Stimulated activated naive CD8-positive, alpha-beta T cell treated with anti-CD3 and anti-CD28 coated beads, Interleukin-15, amount 100 ng/mL, for 72 hours (primary cell): ENCODE measurements around the gene CLPTM1.
A peak's percentile ranks its signal among the peaks of the same experiment; 100 is the strongest.

ENCODE experiments used
- ATAC-seq: fragments of 150-1000 bp; cut with Tn5 transposase; 2 replicates; pipeline ENCODE4 v1.10.0; 2021; ENCODE audit warnings: mild to moderate bottlenecking, moderate library complexity
- DNase-seq, 2 donors: peaks; one replicate each; pipeline ENCODE4 v3.0.0; 2021 to 2022
- H3K27ac Mint-ChIP-seq, 2 donors: one replicate each; pipeline ENCODE4 v1.8.0; 2022; ENCODE audit warnings: mild to moderate bottlenecking in 2 of 2, mixed read lengths in 2 of 2, moderate library complexity in 2 of 2
- H3K27me3 Mint-ChIP-seq: one replicate; pipeline ENCODE4 v1.8.0; 2022; ENCODE audit warnings: mixed read lengths
- H3K4me1 Mint-ChIP-seq: one replicate; pipeline ENCODE4 v1.8.0; 2022; ENCODE audit warnings: mild to moderate bottlenecking, mixed read lengths
- H3K4me3 Mint-ChIP-seq, 2 donors: one replicate each; pipeline ENCODE4 v1.8.0; 2022; ENCODE audit warnings: mild to moderate bottlenecking in 2 of 2, mixed read lengths in 2 of 2, moderate library complexity in 1 of 2
- H3K9me3 Mint-ChIP-seq, 2 donors: one replicate each; pipeline ENCODE4 v1.8.0; 2022; ENCODE audit warnings: mixed read lengths in 2 of 2

The CLPTM1 gene

DNA sequence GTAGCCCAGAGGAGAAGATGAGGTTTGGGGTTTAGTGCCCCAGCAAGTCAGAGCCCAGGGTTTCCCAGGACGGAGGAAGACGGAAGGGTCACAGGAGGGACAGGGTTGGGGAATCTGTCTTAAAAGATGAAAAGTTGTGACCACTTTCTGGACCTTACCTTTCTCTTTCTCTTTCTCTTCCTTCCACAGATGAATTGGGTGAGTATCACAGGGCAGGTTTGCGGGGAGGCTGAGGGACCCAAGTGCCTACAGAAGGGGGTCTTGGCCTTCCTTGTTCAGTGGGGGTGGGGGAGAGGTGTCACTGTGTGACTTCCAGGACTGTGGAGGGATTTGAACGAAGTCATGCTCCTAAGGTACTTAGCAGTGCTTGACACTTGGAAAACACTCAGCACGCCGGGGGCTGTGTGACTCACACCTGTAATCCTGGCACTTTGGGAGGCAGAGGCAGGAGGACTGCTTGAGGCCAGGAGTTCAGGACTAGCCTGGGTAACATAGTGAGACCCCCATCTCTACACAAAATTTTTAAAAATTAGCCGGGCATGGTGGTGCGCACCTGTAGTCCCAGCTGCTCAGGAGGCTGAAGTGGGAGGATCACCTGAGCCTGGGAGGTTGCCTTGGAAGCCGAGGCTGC lies 54.6 kb downstream of the CLPTM1 start:
- ATAC-seq (no peak), DNase-seq (no peak)
- no peaks in the 10 kb centered on the region for H3K9me3 Mint-ChIP-seq
- no peak overlapping the region for H3K4me3 Mint-ChIP-seq
- H3K27ac Mint-ChIP-seq, result peak overlapping the region in 1 of 2 donors; percentile 88
- H3K27me3 Mint-ChIP-seq, result no peaks in the 10 kb centered on the region
- H3K4me1 Mint-ChIP-seq, result peaks cover 5% of the 10 kb centered on the region

GRCh38 chr19:45010306-45010705 lies 55.1 kb downstream of the CLPTM1 start:
- DNase-seq (no peak), ATAC-seq (no peak)
- H3K27ac Mint-ChIP-seq, result no peak overlapping the region
- peaks cover 5% of the 10 kb centered on the region for H3K4me1 Mint-ChIP-seq
- H3K9me3 Mint-ChIP-seq, result no peaks in the 10 kb centered on the region
- H3K27me3 Mint-ChIP-seq, result no peaks in the 10 kb centered on the region
- H3K4me3 Mint-ChIP-seq, result no peak overlapping the region

DNA sequence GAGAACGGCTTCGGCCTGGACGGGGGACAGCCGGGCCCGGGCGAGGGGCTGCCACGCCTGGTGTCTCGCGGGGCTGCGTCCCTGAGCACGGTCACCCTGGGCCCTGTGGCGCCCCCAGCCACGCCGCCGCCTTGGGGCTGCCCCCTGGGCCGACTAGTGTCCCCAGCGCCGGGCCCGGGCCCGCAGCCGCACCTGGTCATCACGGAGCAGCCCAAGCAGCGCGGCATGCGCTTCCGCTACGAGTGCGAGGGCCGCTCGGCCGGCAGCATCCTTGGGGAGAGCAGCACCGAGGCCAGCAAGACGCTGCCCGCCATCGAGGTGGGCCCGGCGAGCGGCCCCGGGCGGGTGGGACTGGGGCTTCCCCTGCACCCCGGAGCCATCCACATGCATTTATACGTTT lies 56.8 kb downstream of the CLPTM1 start:
- ATAC-seq (no peak), DNase-seq (no peak)
- no peaks in the 10 kb centered on the region for H3K27me3 Mint-ChIP-seq
- peaks cover 13% of the 10 kb centered on the region for H3K4me1 Mint-ChIP-seq
- no peaks in the 10 kb centered on the region for H3K9me3 Mint-ChIP-seq
- H3K4me3 Mint-ChIP-seq, result no peak overlapping the region
- no peak overlapping the region for H3K27ac Mint-ChIP-seq

DNA sequence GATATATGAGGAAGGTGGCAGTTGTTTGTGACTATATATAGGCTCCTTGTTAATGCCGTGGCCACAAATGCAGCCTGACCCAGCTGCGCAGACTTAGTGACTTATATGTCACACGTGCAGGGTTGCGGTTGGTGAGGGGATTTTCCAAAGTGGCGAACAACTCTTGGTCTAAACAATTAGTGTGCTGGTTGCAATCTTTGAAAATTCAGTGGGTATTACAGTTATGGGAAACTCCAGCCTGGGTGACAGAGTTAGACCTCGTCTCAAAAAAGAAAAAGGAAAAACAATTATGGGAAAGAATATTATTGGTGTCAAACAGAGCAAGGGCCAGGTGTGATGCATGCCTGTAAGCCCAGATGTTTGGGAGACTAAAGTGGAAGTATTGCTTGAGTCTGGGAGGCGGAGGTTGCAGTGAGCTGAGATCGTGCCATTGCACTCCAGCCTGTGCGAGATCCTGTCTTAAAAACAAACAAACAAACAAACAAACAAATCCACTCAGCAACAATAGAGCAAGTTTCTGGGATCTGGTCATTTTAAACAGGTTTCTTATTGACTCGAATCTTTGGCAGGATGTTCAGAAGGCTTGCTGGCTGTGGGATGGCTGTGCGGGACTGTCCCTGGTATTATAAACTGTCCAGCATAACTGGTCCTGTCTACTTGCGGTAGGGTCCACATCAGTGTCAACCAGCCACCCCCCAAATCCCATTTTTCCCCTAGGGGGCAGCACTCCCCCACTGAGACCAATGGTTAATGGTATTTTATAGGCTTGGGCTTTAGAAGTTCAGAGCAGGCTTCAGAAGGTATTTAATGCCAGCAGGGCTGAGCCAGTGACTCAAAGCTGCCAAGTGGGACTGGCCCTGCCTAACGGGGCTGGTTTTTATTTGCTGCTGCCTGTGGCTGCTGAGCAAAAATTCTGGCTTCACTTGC lies 61.5 kb downstream of the CLPTM1 start:
- peak; percentile 69 to 71 for DNase-seq

DNA sequence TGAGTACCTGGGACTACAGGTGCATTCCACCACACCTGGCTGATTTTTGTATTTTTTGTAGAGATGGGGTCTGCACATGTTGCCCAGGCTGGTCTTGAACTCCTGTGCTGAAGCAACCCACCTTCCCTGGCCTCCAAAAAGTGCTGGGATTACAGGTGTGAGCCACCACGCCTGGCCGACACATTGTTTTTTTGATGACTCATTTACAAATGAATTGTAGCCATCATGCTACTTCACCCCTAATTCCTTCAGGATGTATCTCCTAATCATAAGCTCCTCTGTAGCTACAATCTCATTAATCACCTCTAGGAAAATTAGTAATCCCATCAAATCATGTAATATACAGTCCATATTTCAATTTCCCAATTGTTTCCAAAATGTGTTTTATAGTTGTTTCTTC lies 64.0 kb downstream of the CLPTM1 start:
- no peak overlapping the region for H3K4me3 Mint-ChIP-seq

More for the DNA sequence above, 61.5 kb downstream of the CLPTM1 start:
- peak overlapping the region in 1 of 2 donors; percentile 29 for H3K4me3 Mint-ChIP-seq
- peak overlapping the region in 1 of 2 donors; percentile 49 for H3K27ac Mint-ChIP-seq
- H3K27me3 Mint-ChIP-seq, result no peaks in the 10 kb centered on the region
- H3K4me1 Mint-ChIP-seq, result peaks cover 14% of the 10 kb centered on the region
- peak; percentile 87 for ATAC-seq
- H3K9me3 Mint-ChIP-seq, result no peaks in the 10 kb centered on the region

GRCh38 chr19:45020071-45020470 lies 64.9 kb downstream of the CLPTM1 start:
- H3K4me3 Mint-ChIP-seq, result no peak overlapping the region
- ATAC-seq (no peak), DNase-seq (no peak)
- H3K9me3 Mint-ChIP-seq, result no peaks in the 10 kb centered on the region
- H3K27ac Mint-ChIP-seq, result no peak overlapping the region
- no peaks in the 10 kb centered on the region for H3K27me3 Mint-ChIP-seq
- H3K4me1 Mint-ChIP-seq, result peaks cover 14% of the 10 kb centered on the region

More for the DNA sequence above, 64.0 kb downstream of the CLPTM1 start:
- Mint-ChIP-seq H3K4me1 (peaks cover 14% of the 10 kb centered on the region), H3K27me3 (no peaks in the 10 kb centered on the region), H3K27ac (no peak overlapping the region), H3K9me3 (no peaks in the 10 kb centered on the region)
- no peak for ATAC-seq
- no peak for DNase-seq

DNA sequence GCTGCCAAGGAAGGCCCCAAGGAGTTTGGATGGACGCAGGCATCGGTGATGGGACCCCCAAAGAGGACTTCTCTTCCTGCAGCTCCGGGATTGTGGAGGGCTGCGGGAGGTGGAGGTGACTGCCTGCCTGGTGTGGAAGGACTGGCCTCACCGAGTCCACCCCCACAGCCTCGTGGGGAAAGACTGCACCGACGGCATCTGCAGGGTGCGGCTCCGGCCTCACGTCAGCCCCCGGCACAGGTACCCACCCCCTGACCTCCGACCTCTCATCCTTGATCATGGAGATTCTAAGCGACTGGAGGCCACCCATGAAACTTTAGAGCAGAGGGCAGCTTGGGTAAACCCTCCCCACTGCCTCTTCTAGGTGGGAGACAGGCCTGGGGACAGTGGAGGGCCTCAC lies 66.8 kb downstream of the CLPTM1 start:
- Mint-ChIP-seq H3K27ac (peak overlapping the region in 1 of 2 donors; percentile 12), H3K4me1 (peaks cover 2% of the 10 kb centered on the region), H3K9me3 (no peaks in the 10 kb centered on the region), H3K4me3 (no peak overlapping the region), H3K27me3 (no peaks in the 10 kb centered on the region)
- DNase-seq (no peak), ATAC-seq (no peak)

DNA sequence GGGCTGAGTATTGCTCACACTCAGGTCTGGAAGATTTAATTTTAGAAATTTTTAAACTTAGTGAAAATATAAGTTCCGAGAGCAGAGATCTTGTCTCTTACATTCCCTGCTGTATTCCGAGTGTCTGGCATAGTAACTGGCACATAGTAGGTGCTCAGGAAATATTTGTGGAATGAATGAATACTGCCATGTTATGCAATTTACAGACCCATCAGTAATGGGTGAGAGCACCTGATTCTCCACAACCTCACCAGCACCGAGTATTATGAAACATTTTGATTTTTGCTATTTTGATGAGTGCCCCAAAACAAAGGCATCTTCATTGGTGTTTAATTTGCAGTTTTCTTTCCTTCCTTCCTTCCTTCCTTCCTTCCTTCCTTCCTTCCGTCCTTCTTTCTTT lies 67.9 kb downstream of the CLPTM1 start:
- H3K4me3 Mint-ChIP-seq, result no peak overlapping the region
- DNase-seq (no peak), ATAC-seq (no peak)
- H3K27me3 Mint-ChIP-seq, result no peaks in the 10 kb centered on the region
- no peaks in the 10 kb centered on the region for H3K4me1 Mint-ChIP-seq
- no peaks in the 10 kb centered on the region for H3K9me3 Mint-ChIP-seq
- H3K27ac Mint-ChIP-seq, result no peak overlapping the region

DNA sequence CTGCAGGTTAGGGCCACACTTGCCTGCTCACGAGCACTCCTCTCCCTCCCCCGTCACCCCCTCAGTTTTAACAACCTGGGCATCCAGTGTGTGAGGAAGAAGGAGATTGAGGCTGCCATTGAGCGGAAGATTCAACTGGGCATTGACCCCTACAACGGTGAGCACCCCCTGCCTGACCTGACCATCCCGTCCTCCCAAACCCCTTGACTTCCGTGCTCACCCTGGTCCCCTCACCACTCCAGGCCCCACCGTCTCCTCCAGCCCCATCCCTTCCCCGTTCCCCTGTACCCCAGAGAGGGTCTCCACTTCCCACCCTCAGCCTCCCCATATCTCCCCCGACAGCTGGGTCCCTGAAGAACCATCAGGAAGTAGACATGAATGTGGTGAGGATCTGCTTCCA lies 70.1 kb downstream of the CLPTM1 start:
- ATAC-seq (no peak), DNase-seq (no peak)
- no peak overlapping the region for H3K27ac Mint-ChIP-seq
- no peak overlapping the region for H3K4me3 Mint-ChIP-seq
- no peaks in the 10 kb centered on the region for H3K27me3 Mint-ChIP-seq
- no peaks in the 10 kb centered on the region for H3K4me1 Mint-ChIP-seq
- H3K9me3 Mint-ChIP-seq, result no peaks in the 10 kb centered on the region

DNA sequence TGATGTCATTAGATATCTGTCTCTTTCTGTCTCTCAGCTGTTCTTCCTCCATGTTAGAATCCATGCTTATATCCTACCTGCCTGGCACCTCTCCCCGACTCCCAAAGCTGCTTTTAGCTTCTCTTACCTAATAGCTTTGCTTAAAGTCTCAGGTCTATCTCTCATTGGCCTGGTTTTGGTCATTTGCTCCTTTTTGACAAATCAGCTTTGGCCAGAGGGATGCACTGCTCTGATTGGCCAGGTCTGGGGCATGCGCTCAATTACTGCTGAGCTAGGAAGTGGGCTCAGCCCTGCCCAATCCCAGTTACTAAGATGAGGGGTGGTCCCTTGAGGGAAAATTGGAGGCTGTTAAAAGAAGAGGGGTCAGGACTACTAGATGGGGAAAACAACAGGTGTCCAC lies 72.2 kb downstream of the CLPTM1 start:
- no peaks in the 10 kb centered on the region for H3K4me1 Mint-ChIP-seq
- no peak overlapping the region for H3K4me3 Mint-ChIP-seq
- H3K9me3 Mint-ChIP-seq, result no peaks in the 10 kb centered on the region
- H3K27me3 Mint-ChIP-seq, result no peaks in the 10 kb centered on the region
- no peak for ATAC-seq
- no peak for DNase-seq
- H3K27ac Mint-ChIP-seq, result no peak overlapping the region

DNA sequence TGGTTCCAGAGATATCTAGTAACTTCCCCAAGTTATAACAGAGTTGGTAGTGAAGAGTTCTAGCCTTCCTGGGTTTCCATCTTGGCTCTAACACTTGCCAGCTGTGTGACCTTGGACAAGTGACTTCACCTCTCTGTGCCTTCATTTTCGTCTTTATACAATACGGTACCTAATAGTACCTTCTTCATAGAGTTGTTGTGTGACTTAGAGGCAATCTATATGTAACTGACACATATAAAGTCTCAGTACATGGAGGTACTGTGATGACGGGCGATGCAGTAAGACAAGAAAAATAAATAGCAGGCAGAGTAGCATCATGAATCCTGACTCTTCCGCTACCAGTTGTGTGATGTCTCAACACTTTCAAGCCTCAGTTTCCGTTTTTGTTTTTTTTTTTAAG lies 75.6 kb downstream of the CLPTM1 start:
- no peaks in the 10 kb centered on the region for H3K9me3 Mint-ChIP-seq
- no peaks in the 10 kb centered on the region for H3K4me1 Mint-ChIP-seq
- peak overlapping the region in 1 of 2 donors; percentile 63 for H3K27ac Mint-ChIP-seq
- ATAC-seq (no peak), DNase-seq (no peak)
- no peak overlapping the region for H3K4me3 Mint-ChIP-seq
- no peaks in the 10 kb centered on the region for H3K27me3 Mint-ChIP-seq

DNA sequence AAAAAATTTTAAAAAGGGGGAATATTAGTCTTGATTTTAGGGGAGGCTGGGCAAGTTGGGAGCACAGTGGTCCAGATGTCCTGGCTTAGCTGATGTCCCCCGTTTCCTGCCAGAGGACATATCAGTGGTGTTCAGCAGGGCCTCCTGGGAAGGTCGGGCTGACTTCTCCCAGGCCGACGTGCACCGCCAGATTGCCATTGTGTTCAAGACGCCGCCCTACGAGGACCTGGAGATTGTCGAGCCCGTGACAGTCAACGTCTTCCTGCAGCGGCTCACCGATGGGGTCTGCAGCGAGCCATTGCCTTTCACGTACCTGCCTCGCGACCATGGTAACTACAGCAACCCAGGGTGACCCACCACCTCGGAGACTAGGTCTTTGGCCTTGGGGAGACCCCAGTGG lies 77.2 kb downstream of the CLPTM1 start:
- Mint-ChIP-seq H3K4me1 (no peaks in the 10 kb centered on the region), H3K27ac (peak overlapping the region in 1 of 2 donors; percentile 93), H3K9me3 (no peaks in the 10 kb centered on the region), H3K27me3 (no peaks in the 10 kb centered on the region), H3K4me3 (no peak overlapping the region)
- ATAC-seq (no peak), DNase-seq (no peak)

GRCh38 chr19:45035755-45036154 lies 80.6 kb downstream of the CLPTM1 start:
- Mint-ChIP-seq H3K9me3 (no peaks in the 10 kb centered on the region), H3K27ac (no peak overlapping the region), H3K27me3 (no peaks in the 10 kb centered on the region), H3K4me1 (peaks cover 18% of the 10 kb centered on the region), H3K4me3 (no peak overlapping the region)
- no peak for ATAC-seq
- DNase-seq, result no peak

DNA sequence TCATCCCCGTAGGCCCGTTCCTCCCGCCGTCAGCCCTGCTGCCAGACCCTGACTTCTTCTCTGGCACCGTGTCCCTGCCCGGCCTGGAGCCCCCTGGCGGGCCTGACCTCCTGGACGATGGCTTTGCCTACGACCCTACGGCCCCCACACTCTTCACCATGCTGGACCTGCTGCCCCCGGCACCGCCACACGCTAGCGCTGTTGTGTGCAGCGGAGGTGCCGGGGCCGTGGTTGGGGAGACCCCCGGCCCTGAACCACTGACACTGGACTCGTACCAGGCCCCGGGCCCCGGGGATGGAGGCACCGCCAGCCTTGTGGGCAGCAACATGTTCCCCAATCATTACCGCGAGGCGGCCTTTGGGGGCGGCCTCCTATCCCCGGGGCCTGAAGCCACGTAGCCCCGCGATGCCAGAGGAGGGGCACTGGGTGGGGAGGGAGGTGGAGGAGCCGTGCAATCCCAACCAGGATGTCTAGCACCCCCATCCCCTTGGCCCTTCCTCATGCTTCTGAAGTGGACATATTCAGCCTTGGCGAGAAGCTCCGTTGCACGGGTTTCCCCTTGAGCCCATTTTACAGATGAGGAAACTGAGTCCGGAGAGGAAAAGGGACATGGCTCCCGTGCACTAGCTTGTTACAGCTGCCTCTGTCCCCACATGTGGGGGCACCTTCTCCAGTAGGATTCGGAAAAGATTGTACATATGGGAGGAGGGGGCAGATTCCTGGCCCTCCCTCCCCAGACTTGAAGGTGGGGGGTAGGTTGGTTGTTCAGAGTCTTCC lies 82.4 kb downstream of the CLPTM1 start:
- H3K27ac Mint-ChIP-seq, result peak overlapping the region in 1 of 2 donors; percentile 82
- H3K4me3 Mint-ChIP-seq, result peak overlapping the region; percentile 40 to 50
- no peaks in the 10 kb centered on the region for H3K9me3 Mint-ChIP-seq
- DNase-seq (no peak), ATAC-seq (no peak)
- H3K27me3 Mint-ChIP-seq, result no peaks in the 10 kb centered on the region
- H3K4me1 Mint-ChIP-seq, result peaks cover 35% of the 10 kb centered on the region

DNA sequence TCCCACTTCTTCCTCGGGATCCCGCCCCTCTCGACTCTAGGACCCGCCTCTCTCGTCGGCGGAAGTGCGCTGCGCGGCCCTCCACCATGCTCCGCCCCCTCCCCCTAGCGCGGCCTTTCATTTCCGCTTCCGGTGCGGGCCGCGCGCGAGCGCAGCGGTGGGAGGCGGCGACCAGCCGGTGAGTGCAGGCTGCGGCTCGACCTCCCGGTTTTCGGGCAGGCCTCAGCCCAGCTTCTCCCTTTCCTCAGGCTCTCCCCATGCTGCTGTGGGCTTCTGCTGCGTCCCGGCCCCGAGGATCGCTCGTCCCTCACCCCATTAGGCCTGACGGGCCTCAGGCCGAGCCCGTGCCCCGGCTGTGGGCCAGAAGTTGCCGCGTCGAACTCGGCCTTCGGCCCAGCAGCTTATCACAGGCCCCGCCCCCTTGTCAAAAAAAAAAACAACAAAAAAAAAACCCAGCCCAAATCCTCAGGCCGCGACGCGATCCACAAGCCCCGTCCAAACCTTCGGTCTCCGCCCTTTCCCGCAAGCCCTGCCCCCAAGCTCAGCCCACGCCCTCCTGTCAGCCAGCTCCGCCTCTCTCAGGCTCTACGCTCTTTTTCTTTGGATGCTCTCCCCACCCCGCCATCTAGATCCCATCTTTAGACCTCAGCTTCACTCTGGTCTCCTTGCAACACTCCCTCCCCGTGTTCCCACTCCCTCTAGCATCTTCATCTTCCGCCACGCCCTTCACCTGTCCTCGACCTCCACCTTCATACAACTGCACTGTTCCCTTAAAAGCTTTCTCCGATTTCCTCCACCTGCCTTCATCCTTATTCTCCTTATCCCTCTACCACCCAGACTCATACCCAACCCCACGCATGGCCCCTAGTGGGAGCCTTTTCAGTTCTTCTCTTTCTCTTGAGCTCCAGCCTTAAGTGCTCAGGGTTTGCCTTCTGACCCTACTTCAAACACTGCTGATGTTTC lies 84.0 kb downstream of the CLPTM1 start, which contains the start of gene CLASRP:
Gene CLASRP, plus strand, starts transcription at position 115 of the 963 bp plus-strand sequence. CDS start 1,168 bp downstream, outside the sequence.
- peak; percentile 82 to 86 for DNase-seq
- Mint-ChIP-seq H3K27ac (peak within 1 kb of the TSS; percentile 95 to 98), H3K27me3 (no peaks in the 10 kb centered on the region), H3K4me3 (peak within 1 kb of the TSS; percentile 94), H3K4me1 (peaks cover 35% of the 10 kb centered on the region), H3K9me3 (no peaks in the 10 kb centered on the region)
- peak; percentile 98 for ATAC-seq
